DND-41 (cell line): ENCODE data around the gene OVCH1.

ENCODE experiments used
- EZH2 ChIP-seq: IDR thresholded peaks from 3 replicates; pipeline ENCODE4 v1.6.1; 2012; ENCODE audit warnings: borderline replicate concordance, low read depth, mild to moderate bottlenecking, moderate library complexity, low read length, inconsistent platforms; ENCODE audit not compliant: severe bottlenecking
- TF ChIP-seq, protein P1 (sequence below): IDR thresholded peaks from 2 replicates; pipeline ENCODE4 v1.5.1; 2012; ENCODE audit warnings: borderline replicate concordance, low read length, moderate library complexity, mild to moderate bottlenecking; ENCODE audit not compliant: poor library complexity, severe bottlenecking; ENCODE audit errors: extremely low read depth

DNA sequence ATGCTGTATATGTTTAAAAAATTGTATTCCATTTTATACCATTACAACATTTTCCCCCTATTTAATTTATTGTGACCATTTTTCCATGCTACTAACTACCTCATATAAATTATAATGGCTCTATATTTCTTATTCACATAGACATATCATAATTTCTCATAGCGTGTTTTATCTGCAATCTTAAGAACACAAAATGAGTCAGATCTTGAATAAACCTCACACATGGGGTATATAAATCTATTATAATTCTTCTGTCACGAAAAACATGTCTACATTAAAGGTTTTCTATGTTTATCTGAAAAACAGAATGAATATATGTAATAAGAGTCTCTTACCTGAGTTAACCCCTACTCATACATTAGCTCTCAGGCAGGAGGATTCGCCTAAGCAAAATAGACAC is 66.0 kb downstream of the OVCH1 start:
- TF ChIP-seq, protein P1, sequence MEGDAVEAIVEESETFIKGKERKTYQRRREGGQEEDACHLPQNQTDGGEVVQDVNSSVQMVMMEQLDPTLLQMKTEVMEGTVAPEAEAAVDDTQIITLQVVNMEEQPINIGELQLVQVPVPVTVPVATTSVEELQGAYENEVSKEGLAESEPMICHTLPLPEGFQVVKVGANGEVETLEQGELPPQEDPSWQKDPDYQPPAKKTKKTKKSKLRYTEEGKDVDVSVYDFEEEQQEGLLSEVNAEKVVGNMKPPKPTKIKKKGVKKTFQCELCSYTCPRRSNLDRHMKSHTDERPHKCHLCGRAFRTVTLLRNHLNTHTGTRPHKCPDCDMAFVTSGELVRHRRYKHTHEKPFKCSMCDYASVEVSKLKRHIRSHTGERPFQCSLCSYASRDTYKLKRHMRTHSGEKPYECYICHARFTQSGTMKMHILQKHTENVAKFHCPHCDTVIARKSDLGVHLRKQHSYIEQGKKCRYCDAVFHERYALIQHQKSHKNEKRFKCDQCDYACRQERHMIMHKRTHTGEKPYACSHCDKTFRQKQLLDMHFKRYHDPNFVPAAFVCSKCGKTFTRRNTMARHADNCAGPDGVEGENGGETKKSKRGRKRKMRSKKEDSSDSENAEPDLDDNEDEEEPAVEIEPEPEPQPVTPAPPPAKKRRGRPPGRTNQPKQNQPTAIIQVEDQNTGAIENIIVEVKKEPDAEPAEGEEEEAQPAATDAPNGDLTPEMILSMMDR: no peak
- no peak for TF ChIP-seq EZH2
